C4-2B (cell line): ENCODE measurements around the gene IL4I1.

Source experiments
- ZFX ChIP-seq: fragments of 450-650 bp; IDR thresholded peaks from 2 replicates; pipeline ENCODE4 v1.6.1; 2017
- TF ChIP-seq, protein P1 (sequence below): fragments of 450-650 bp; conservative IDR thresholded peaks from 2 replicates; pipeline ENCODE4 v1.5.1; 2017; ENCODE audit warnings: mild to moderate bottlenecking

DNA sequence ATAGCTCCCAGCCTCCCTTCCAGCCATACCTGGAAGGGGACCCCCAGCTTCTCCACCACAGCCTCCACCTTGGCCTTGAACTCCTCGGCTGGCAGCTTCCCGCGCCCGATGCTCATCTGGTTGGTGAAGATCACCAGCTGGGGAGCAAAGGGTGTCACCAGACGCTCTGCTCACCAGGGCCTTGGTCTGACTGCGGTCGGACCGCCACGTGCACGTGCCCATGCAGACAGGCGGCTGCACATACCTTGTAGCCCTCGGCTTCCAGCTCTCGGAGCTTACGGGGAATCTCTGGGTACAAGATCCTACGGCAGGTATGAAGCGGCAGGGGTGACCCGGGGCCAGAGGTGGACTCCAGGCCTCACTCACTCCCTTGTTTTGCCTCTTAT lies 32.8 kb downstream of the IL4I1 start:
- TF ChIP-seq, protein P1, sequence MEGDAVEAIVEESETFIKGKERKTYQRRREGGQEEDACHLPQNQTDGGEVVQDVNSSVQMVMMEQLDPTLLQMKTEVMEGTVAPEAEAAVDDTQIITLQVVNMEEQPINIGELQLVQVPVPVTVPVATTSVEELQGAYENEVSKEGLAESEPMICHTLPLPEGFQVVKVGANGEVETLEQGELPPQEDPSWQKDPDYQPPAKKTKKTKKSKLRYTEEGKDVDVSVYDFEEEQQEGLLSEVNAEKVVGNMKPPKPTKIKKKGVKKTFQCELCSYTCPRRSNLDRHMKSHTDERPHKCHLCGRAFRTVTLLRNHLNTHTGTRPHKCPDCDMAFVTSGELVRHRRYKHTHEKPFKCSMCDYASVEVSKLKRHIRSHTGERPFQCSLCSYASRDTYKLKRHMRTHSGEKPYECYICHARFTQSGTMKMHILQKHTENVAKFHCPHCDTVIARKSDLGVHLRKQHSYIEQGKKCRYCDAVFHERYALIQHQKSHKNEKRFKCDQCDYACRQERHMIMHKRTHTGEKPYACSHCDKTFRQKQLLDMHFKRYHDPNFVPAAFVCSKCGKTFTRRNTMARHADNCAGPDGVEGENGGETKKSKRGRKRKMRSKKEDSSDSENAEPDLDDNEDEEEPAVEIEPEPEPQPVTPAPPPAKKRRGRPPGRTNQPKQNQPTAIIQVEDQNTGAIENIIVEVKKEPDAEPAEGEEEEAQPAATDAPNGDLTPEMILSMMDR, result no peak
- TF ChIP-seq ZFX, result no peak
